Measurements from ENCODE around the gene KRT81.

DNA sequence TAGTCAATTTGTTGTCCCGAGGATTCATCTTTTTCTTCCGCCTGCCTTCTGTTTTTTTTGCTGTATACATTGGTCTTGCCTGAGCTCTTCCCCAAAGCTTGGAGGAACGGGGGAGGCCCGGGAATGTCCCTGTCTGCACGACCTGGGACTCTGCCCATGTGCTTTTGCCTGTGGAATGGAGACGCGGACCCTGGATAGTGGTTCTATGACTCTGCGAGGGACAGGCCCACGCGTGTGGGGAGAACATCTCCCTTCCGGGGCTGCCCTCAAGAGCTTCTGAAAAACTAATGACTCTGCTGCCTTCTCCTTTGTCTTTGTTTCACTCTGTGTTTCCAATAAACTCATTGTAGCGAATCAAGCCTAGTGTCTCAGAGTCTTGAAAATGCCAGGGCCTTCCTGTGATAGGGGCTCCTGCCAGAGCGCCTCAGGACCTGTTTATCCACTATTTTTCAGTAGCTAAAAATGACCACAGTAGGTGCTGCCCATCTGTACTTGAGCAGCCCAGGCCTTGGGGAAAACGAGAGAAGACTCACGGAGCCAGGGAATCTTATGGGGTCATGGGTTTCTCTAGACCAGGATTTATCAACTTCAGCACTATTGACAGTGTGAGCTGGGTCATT lies 17.6 kb upstream of the KRT81 start:
- TF ChIP-seq CTCF (IDR thresholded peaks at IDR 0.05) (no peak), POLR2A (IDR thresholded peaks at IDR 0.05; ENCODE audit: low read depth) (no peak), EP300 (IDR thresholded peaks at IDR 0.05) (no peak)

All from esophagus muscularis mucosa (tissue), 4 donors.